Measurements from ENCODE around the gene GLIPR2.

DNA sequence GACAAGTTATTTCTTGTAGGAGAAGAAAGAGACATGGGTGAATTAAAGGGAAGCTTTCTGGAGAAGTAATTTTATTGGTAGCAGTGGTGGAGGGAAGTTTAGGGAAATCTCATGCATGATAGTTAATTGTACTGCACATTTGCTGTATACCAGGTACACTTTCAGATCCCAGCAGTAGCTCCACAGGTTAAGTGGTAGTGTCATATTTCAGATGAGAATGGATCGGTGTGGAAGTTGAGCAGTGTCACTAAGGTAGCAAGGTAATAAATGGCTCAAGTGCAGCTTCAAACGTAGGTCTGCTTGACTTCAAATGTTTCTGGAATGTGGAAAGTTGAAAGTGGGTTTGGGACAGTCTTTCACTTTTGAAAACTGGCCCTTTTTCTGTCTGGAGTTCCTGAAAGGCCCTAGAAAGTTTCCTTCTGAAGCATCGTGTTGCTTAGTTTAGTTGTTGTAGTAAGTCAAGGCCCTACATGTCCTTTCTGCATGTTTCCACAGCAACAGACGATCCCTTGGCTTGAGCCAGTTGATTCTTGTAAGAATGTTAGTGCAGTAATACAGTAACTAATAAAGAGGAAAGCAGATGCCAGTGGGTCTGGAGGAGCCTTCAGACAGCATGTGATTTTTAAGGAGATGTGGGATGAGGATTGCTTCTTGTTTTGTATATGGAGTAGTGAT lies 57.9 kb downstream of the GLIPR2 start:
- TF ChIP-seq, protein P1, sequence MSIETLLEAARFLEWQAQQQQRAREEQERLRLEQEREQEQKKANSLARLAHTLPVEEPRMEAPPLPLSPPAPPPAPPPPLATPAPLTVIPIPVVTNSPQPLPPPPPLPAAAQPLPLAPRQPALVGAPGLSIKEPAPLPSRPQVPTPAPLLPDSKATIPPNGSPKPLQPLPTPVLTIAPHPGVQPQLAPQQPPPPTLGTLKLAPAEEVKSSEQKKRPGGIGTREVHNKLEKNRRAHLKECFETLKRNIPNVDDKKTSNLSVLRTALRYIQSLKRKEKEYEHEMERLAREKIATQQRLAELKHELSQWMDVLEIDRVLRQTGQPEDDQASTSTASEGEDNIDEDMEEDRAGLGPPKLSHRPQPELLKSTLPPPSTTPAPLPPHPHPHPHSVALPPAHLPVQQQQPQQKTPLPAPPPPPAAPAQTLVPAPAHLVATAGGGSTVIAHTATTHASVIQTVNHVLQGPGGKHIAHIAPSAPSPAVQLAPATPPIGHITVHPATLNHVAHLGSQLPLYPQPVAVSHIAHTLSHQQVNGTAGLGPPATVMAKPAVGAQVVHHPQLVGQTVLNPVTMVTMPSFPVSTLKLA (IDR thresholded peaks at IDR 0.05): no peak
- no peak for TF ChIP-seq ZNF629 (CRISPR knock-in tag; conservative IDR thresholded peaks at IDR 0.05)
- TF ChIP-seq, protein P2, sequence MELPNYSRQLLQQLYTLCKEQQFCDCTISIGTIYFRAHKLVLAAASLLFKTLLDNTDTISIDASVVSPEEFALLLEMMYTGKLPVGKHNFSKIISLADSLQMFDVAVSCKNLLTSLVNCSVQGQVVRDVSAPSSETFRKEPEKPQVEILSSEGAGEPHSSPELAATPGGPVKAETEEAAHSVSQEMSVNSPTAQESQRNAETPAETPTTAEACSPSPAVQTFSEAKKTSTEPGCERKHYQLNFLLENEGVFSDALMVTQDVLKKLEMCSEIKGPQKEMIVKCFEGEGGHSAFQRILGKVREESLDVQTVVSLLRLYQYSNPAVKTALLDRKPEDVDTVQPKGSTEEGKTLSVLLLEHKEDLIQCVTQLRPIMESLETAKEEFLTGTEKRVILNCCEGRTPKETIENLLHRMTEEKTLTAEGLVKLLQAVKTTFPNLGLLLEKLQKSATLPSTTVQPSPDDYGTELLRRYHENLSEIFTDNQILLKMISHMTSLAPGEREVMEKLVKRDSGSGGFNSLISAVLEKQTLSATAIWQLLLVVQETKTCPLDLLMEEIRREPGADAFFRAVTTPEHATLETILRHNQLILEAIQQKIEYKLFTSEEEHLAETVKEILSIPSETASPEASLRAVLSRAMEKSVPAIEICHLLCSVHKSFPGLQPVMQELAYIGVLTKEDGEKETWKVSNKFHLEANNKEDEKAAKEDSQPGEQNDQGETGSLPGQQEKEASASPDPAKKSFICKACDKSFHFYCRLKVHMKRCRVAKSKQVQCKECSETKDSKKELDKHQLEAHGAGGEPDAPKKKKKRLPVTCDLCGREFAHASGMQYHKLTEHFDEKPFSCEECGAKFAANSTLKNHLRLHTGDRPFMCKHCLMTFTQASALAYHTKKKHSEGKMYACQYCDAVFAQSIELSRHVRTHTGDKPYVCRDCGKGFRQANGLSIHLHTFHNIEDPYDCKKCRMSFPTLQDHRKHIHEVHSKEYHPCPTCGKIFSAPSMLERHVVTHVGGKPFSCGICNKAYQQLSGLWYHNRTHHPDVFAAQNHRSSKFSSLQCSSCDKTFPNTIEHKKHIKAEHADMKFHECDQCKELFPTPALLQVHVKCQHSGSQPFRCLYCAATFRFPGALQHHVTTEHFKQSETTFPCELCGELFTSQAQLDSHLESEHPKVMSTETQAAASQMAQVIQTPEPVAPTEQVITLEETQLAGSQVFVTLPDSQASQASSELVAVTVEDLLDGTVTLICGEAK (IDR thresholded peaks at IDR 0.05): no peak
- TF ChIP-seq, protein P2 (CRISPR knock-in tag; IDR thresholded peaks at IDR 0.05): no peak
- TF ChIP-seq CC2D1A (CRISPR knock-in tag; IDR thresholded peaks at IDR 0.05): no peak
- no peak for TF ChIP-seq RBM22 (optimal IDR thresholded peaks at IDR 0.05; ENCODE audit: low read length)
- no peak for TF ChIP-seq RBFOX2 (IDR thresholded peaks at IDR 0.05; ENCODE audit: low read depth, low read length)
- TF ChIP-seq, protein P3, sequence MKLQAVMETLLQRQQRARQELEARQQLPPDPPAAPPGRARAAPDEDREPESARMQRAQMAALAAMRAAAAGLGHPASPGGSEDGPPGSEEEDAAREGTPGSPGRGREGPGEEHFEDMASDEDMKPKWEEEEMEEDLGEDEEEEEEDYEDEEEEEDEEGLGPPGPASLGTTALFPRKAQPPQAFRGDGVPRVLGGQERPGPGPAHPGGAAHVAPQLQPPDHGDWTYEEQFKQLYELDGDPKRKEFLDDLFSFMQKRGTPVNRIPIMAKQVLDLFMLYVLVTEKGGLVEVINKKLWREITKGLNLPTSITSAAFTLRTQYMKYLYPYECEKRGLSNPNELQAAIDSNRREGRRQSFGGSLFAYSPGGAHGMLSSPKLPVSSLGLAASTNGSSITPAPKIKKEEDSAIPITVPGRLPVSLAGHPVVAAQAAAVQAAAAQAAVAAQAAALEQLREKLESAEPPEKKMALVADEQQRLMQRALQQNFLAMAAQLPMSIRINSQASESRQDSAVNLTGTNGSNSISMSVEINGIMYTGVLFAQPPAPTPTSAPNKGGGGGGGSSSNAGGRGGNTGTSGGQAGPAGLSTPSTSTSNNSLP (IDR thresholded peaks at IDR 0.05; ENCODE audit: low read depth, low read length): no peak
- no peak for TF ChIP-seq ZNF460 (CRISPR knock-in tag; IDR thresholded peaks at IDR 0.05; ENCODE audit: borderline replicate concordance)
- no peak for TF ChIP-seq MXD4 (CRISPR knock-in tag; IDR thresholded peaks at IDR 0.05)
- TF ChIP-seq ZNF749 (CRISPR knock-in tag; IDR thresholded peaks at IDR 0.05; ENCODE audit: borderline replicate concordance): no peak
- TF ChIP-seq ZNF10 (CRISPR knock-in tag; IDR thresholded peaks at IDR 0.05; ENCODE audit: borderline replicate concordance, low read depth): no peak
